BLaER1 treated with 17β-estradiol and CSF1 and Interleukin-3, amounts not matched to agents 10 nM and 100 nM (cell line): ENCODE results near the gene MBTPS1.

ENCODE experiments used
- H3K27ac ChIP-seq, 11 experiments: shearing (Covaris generic); formaldehyde crosslinking; 2 replicates each; pipeline ENCODE4 v1.8.1; 2022
- H3K27me3 ChIP-seq, 11 experiments: shearing (Covaris generic); formaldehyde crosslinking; 2 replicates each; pipeline ENCODE4 v1.8.1; 2022
- H3K36me3 ChIP-seq, 11 experiments: shearing (Covaris generic); formaldehyde crosslinking; 2 replicates each; pipeline ENCODE4 v1.8.1; 2022
- H3K4me1 ChIP-seq, 10 experiments: shearing (Covaris generic); formaldehyde crosslinking; 2 replicates each; pipeline ENCODE4 v1.8.1; 2022
- H3K4me2 ChIP-seq, 11 experiments: shearing (Covaris generic); formaldehyde crosslinking; 2 replicates each; pipeline ENCODE4 v1.8.1; 2022
- H3K4me3 ChIP-seq, 10 experiments: shearing (Covaris generic); formaldehyde crosslinking; 2 replicates each; pipeline ENCODE4 v1.8.1; 2022
- H3K9ac ChIP-seq, 11 experiments: shearing (Covaris generic); formaldehyde crosslinking; 2 replicates each; pipeline ENCODE4 v1.8.1; 2022
- H3K9me3 ChIP-seq, 11 experiments: shearing (Covaris generic); formaldehyde crosslinking; replicated peaks in 1 of 11; 2 replicates each; pipeline ENCODE4 v1.8.1; 2022
- H4K20me1 ChIP-seq, 11 experiments: shearing (Covaris generic); formaldehyde crosslinking; 2 replicates each; pipeline ENCODE4 v1.8.1; 2022
- Cebpa-rat ChIP-seq, 11 experiments: shearing (Covaris generic); IDR thresholded peaks; 2 replicates each; pipeline ENCODE4 v1.8.1; 2022

MBTPS1 gene

DNA sequence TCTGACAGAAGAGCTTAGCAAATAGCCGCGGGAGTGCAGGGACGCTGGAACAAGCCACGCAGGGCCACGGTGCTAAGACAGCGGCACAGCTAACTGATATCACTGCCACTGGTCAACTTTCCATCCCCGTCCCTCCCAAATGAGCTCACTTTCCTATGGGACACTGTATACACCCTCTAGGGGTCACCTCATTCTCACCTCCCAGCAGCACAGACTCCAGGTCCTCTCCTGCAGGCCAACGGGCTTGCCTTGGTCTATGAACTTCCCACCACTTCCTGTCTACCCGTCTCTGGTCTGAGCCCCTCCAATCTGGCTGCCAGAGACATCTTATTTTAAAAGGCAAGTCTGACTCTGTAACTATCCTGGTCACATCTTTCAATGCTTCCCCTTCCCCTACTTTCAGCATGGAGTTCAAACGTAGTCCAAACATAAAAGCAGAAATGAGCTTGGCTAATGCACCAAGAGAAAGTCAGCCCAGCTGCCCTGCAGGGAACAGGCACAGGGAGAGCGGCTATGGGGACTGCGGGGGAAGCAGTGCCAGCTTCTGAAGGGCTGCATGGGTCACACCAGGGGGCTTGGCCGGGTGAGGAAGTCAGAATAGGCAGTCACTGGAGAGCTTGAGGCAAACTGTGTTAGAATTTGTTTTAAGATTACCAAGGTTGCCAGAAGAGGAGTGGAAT is 47.8 kb downstream of the MBTPS1 start:
- TF ChIP-seq Cebpa-rat (IDR thresholded peaks at IDR 0.05), result no peak
- H3K27ac ChIP-seq, result peak overlapping the region in 4 of 11 experiments; percentile 10 to 52 (median 42); a peak in 6 of 22 replicates

GRCh38 chr16:84068041-84068440 is 48.7 kb downstream of the MBTPS1 start:
- H3K27ac ChIP-seq, result no peak overlapping the region
- peak overlapping the region in 3 of 11 experiments; percentile 66 to 80 (median 72); a peak in 7 of 22 replicates for H3K4me2 ChIP-seq
- H3K27me3 ChIP-seq, result no peaks in the 10 kb centered on the region
- H3K9me3 ChIP-seq, result no peaks in the 10 kb centered on the region
- TF ChIP-seq Cebpa-rat (IDR thresholded peaks at IDR 0.05), result no peak
- H3K36me3 ChIP-seq, result peaks cover 79 to 100% (median 94%) of the 10 kb centered on the region in 11 experiments
- peaks cover 4 to 35% (median 23%) of the 10 kb centered on the region in 11 experiments; a peak in 16 of 22 replicates for H4K20me1 ChIP-seq
- peaks cover 0 to 36% (median 15%) of the 10 kb centered on the region in 10 experiments; a peak in 12 of 20 replicates for H3K4me1 ChIP-seq
- H3K4me3 ChIP-seq, result no peak overlapping the region
- H3K9ac ChIP-seq, result peak overlapping the region in 1 of 11 experiments; percentile 35; a peak in 2 of 22 replicates

More for the DNA sequence above, 47.8 kb downstream of the MBTPS1 start:
- Histone ChIP-seq H3K4me2 (peak overlapping the region in 6 of 11 experiments; percentile 0 to 80 (median 64); a peak in 10 of 22 replicates), H4K20me1 (peaks cover 2 to 32% (median 22%) of the 10 kb centered on the region in 11 experiments; a peak in 17 of 22 replicates), H3K9me3 (no peaks in the 10 kb centered on the region), H3K4me3 (no peak overlapping the region), H3K36me3 (peaks cover 79 to 100% (median 94%) of the 10 kb centered on the region in 11 experiments), H3K9ac (peak overlapping the region in 4 of 11 experiments; percentile 11 to 35 (median 14); a peak in 1 of 22 replicates), H3K27me3 (no peaks in the 10 kb centered on the region), H3K4me1 (peaks cover 0 to 36% (median 15%) of the 10 kb centered on the region in 10 experiments; a peak in 12 of 20 replicates)

DNA sequence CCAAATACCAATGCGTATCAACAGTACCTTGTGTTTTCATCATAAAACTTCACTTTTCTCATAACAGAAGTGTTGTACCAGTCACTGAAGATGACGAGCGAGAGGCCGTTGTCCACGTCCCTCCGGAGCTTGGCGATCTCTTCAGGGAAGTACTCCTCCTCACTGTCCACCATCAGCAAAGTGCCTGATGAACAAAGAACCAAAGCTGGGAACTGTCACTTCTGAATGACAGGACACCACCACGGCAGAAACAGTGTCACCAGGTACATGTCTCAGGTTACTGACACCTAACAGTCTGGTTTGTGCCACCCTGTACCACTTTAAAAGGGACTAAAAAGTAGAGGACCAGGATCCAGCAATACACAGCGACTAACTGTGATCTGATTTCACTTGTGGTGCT is 49.1 kb downstream of the MBTPS1 start:
- no peak for TF ChIP-seq Cebpa-rat (IDR thresholded peaks at IDR 0.05)
- peaks cover 0 to 36% (median 15%) of the 10 kb centered on the region in 10 experiments; a peak in 12 of 20 replicates for H3K4me1 ChIP-seq
- H3K36me3 ChIP-seq, result peaks cover 79 to 100% (median 94%) of the 10 kb centered on the region in 11 experiments
- no peak overlapping the region for H3K27ac ChIP-seq
- peak overlapping the region in 1 of 11 experiments; percentile 35; a peak in 1 of 22 replicates for H3K9ac ChIP-seq
- H3K27me3 ChIP-seq, result no peaks in the 10 kb centered on the region
- no peak overlapping the region for H3K4me2 ChIP-seq
- H3K9me3 ChIP-seq, result no peaks in the 10 kb centered on the region
- H3K4me3 ChIP-seq, result no peak overlapping the region
- peaks cover 8 to 39% (median 25%) of the 10 kb centered on the region in 11 experiments; a peak in 17 of 22 replicates for H4K20me1 ChIP-seq

- peaks cover 81 to 100% (median 95%) of the 10 kb centered on the region in 11 experiments for H3K36me3 ChIP-seq
These were observed 51.1 kb downstream of the MBTPS1 start for GRCh38 chr16:84065536-84066132.

GRCh38 chr16:84063980-84064379 is 52.8 kb downstream of the MBTPS1 start:
- Histone ChIP-seq H3K4me3 (no peak overlapping the region), H3K27ac (no peak overlapping the region), H4K20me1 (peaks cover 7 to 47% (median 19%) of the 10 kb centered on the region in 11 experiments; a peak in 18 of 22 replicates), H3K9me3 (no peaks in the 10 kb centered on the region), H3K9ac (no peak overlapping the region), H3K36me3 (peaks cover 91 to 100% (median 96%) of the 10 kb centered on the region in 11 experiments), H3K27me3 (no peaks in the 10 kb centered on the region), H3K4me1 (peaks cover 0 to 16% (median 5%) of the 10 kb centered on the region in 10 experiments; a peak in 11 of 20 replicates), H3K4me2 (no peak overlapping the region)
- TF ChIP-seq Cebpa-rat (IDR thresholded peaks at IDR 0.05), result no peak

More at GRCh38 chr16:84065536-84066132, 51.1 kb downstream of the MBTPS1 start:
- Histone ChIP-seq H3K4me3 (no peak overlapping the region), H3K4me1 (peaks cover 0 to 33% (median 15%) of the 10 kb centered on the region in 10 experiments; a peak in 12 of 20 replicates), H3K9ac (no peak overlapping the region), H3K9me3 (no peaks in the 10 kb centered on the region), H3K27ac (no peak overlapping the region), H3K27me3 (no peaks in the 10 kb centered on the region), H4K20me1 (peaks cover 2 to 54% (median 25%) of the 10 kb centered on the region in 11 experiments; a peak in 18 of 22 replicates), H3K4me2 (no peak overlapping the region)
- no peak for TF ChIP-seq Cebpa-rat (IDR thresholded peaks at IDR 0.05)

DNA sequence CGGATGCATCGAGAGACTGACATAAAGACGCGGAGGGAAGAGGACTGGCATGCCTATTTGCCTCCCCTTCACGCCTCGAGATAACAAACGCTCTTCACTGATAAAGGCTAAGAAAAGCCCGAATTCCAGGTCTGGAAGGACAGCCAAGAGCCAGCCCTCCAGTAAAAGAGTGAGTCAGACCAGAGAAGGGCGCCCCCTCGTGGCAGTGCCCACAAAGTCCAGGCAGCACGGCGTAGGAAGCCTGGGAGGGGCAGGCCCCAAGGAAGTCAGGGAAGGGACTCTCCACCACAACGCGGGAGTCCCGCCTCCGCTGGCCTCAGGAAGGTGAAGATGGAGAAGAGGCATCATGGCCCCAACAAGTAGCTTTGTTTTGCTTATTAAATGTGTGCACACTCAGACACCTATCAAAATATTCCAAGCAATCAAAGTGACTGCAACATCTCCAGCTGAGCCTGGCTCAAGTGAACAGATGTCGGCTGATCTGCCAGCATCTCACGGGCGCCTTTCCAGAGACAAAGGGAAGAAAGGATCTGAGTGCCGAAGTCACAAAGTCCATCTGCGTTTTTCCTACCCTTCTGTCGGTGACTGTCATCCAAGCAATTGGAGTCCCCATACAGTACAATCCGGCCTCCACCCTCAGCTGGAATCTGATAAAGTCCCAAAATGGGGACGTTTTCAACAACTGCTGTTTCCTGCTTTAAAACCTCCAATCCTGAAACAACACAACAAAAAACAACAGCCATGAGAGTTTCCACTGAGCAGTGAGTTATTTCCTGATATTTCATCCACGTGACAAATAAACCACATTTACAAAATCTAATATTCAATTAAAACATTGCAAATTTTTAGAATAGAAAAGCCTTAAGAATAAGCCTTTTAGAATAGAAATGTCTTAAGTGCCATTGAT is 53.8 kb downstream of the MBTPS1 start:
- peaks cover 9 to 47% (median 17%) of the 10 kb centered on the region in 11 experiments; a peak in 15 of 22 replicates for H4K20me1 ChIP-seq
- no peak overlapping the region for H3K4me3 ChIP-seq
- H3K36me3 ChIP-seq, result peaks cover 91 to 100% (median 96%) of the 10 kb centered on the region in 11 experiments
- H3K9ac ChIP-seq, result no peak overlapping the region
- peaks cover 0 to 6% (median 0%) of the 10 kb centered on the region in 10 experiments; a peak in 6 of 20 replicates for H3K4me1 ChIP-seq
- no peak for TF ChIP-seq Cebpa-rat (IDR thresholded peaks at IDR 0.05)
- no peak overlapping the region for H3K4me2 ChIP-seq
- no peaks in the 10 kb centered on the region for H3K27me3 ChIP-seq
- H3K9me3 ChIP-seq, result no peaks in the 10 kb centered on the region
- H3K27ac ChIP-seq, result no peak overlapping the region

DNA sequence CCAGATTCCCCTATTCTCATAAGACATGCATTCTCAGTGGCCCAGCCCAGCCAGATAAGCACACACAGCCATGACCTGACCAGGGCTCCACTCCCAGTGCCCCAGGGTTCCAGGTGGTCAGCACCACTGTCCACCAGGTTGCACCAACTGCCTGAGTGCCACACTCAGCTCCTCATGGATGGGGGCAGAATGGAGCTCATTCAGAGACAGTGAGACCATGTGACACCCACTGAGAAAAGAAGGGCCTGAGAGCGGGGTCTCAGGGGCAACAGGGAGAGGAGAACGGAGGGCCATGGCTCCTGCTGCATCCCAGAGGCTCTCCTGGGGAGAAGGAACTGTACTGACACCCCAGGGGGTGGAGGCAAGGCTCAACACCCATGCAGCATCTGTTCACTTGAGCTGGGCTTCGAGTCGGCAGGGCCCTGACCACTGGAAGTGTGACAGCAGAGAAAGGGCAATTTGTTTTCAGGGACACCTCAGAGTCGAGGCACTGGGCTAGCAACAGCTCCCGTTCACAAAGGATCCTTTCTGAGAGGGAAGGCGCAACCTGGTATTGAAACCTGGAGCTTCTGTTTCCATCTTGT is 55.4 kb downstream of the MBTPS1 start:
- TF ChIP-seq Cebpa-rat (IDR thresholded peaks at IDR 0.05), result no peak
- Histone ChIP-seq H3K9ac (0 out of 22 replicates have a peak overlapping the region, but pooled peaks of 2 of the 11 experiments have one; percentile 3 to 5), H3K9me3 (no peaks in the 10 kb centered on the region), H3K4me1 (peaks cover 0 to 6% (median 0%) of the 10 kb centered on the region in 10 experiments; a peak in 3 of 20 replicates), H3K4me3 (no peak overlapping the region), H3K27ac (no peak overlapping the region), H3K27me3 (no peaks in the 10 kb centered on the region), H4K20me1 (peaks cover 13 to 52% (median 21%) of the 10 kb centered on the region in 11 experiments; a peak in 16 of 22 replicates), H3K36me3 (peaks cover 93 to 100% (median 97%) of the 10 kb centered on the region in 11 experiments), H3K4me2 (no peak overlapping the region)
